Measurements from ENCODE around the gene GGPS1.
"Not testable (repeated sequence)": the region's sequence is repeated elsewhere in the genome, so short reads cannot be mapped to it uniquely, and the experiment has no call there.

GGPS1 gene

GRCh38 chr1:235339746-235340145 is 11.4 kb downstream of the GGPS1 start:
- no peak for DNase-seq (ENCODE audit: low read depth)

GRCh38 chr1:235341334-235341733 is 13.0 kb downstream of the GGPS1 start:
- DNase-seq (ENCODE audit: low read depth): no peak

- no peak for DNase-seq (ENCODE audit: low read depth)
These were observed 13.7 kb downstream of the GGPS1 start for GRCh38 chr1:235342039-235342438.

- DNase-seq (ENCODE audit: low read depth): no peak
These were observed 14.1 kb downstream of the GGPS1 start for GRCh38 chr1:235342471-235342870.

- DNase-seq (ENCODE audit: low read depth): no peak
These were observed 15.4 kb downstream of the GGPS1 start for GRCh38 chr1:235343726-235344125.

GRCh38 chr1:235351441-235351840 is 23.1 kb downstream of the GGPS1 start:
- no peak for DNase-seq (ENCODE audit: low read depth)

GRCh38 chr1:235351898-235352297 is 23.5 kb downstream of the GGPS1 start:
- DNase-seq (ENCODE audit: low read depth): no peak

- DNase-seq (ENCODE audit: low read depth): no peak
These were observed 29.4 kb downstream of the GGPS1 start for GRCh38 chr1:235357485-235358373.

- no peak for DNase-seq (ENCODE audit: low read depth)
These were observed 30.5 kb downstream of the GGPS1 start for GRCh38 chr1:235358899-235359298.

- not testable (repeated sequence) for DNase-seq (ENCODE audit: low read depth)
These were observed 35.8 kb downstream of the GGPS1 start for GRCh38 chr1:235364189-235364588.

- no peak for DNase-seq (ENCODE audit: low read depth)
These were observed 37.9 kb downstream of the GGPS1 start for GRCh38 chr1:235366286-235366685.

GRCh38 chr1:235367000-235367908 is 38.9 kb downstream of the GGPS1 start, which contains the start of gene TBCE:
Gene TBCE, plus strand, starts transcription at chr1:235367427. Its CDS starts 12,623 bp downstream, at chr1:235380050.
- DNase-seq (ENCODE audit: low read depth): peak; percentile 97

GRCh38 chr1:235368428-235368827 is 40.1 kb downstream of the GGPS1 start:
- no peak for DNase-seq (ENCODE audit: low read depth)

GRCh38 chr1:235369802-235370201 is 41.4 kb downstream of the GGPS1 start:
- DNase-seq (ENCODE audit: low read depth): no peak

- DNase-seq (ENCODE audit: low read depth): no peak
These were observed 47.7 kb downstream of the GGPS1 start for GRCh38 chr1:235375919-235376605.

GRCh38 chr1:235378134-235378735 is 49.9 kb downstream of the GGPS1 start:
- not testable (repeated sequence) for DNase-seq (ENCODE audit: low read depth)

GRCh38 chr1:235381955-235382739 is 53.8 kb downstream of the GGPS1 start:
- not testable (repeated sequence) for DNase-seq (ENCODE audit: low read depth)

- DNase-seq (ENCODE audit: low read depth): not testable (repeated sequence)
These were observed 57.3 kb downstream of the GGPS1 start for GRCh38 chr1:235385633-235386032.

GRCh38 chr1:235391874-235392273 is 63.5 kb downstream of the GGPS1 start:
- DNase-seq (ENCODE audit: low read depth): no peak
